Measurements from ENCODE around the gene MRPS27. TPM values are rescaled to one million over a fixed set of nuclear protein-coding genes. Genes with fewer than 3 reads are reported as not detected.

Gene MRPS27
- total RNA-seq, 1 experiment from 2014 or later = 61.2 TPM

GRCh38 chr5:72346398-72346797 is 26.4 kb upstream of the MRPS27 start:
- H3K27ac Mint-ChIP-seq (ENCODE audit: unreplicated experiment) = no peak overlapping the region

GRCh38 chr5:72338689-72339209 is 18.7 kb upstream of the MRPS27 start:
- no peak overlapping the region for H3K4me3 Mint-ChIP-seq (ENCODE audit: low read depth, unreplicated experiment)
- CTCF ChIA-PET = no interaction called here
- H3K9me3 Mint-ChIP-seq (ENCODE audit: low read depth, unreplicated experiment) = no peaks in the 10 kb centered on the region
- peaks cover 15% of the 10 kb centered on the region for H3K36me3 Mint-ChIP-seq (ENCODE audit: insufficient read depth, unreplicated experiment)
- DNase-seq = no peak
- H3K4me1 Mint-ChIP-seq (ENCODE audit: low read depth, unreplicated experiment) = no peaks in the 10 kb centered on the region
- H3K27me3 Mint-ChIP-seq (ENCODE audit: unreplicated experiment) = no peaks in the 10 kb centered on the region
- H3K27ac Mint-ChIP-seq (ENCODE audit: unreplicated experiment) = no peak overlapping the region
- no TSS peak for BruUV-seq (replicated peaks)
- intact Hi-C loops (cut with micrococcal nuclease; ENCODE audit: unreplicated experiment) = no loop called here
- TF ChIP-seq CTCF (IDR thresholded peaks at IDR 0.05; ENCODE audit: unreplicated experiment) = no peak

More at GRCh38 chr5:72346398-72346797, 26.4 kb upstream of the MRPS27 start:
- H3K27me3 Mint-ChIP-seq (ENCODE audit: unreplicated experiment) = no peaks in the 10 kb centered on the region
- no TSS peak for BruUV-seq (replicated peaks)
- intact Hi-C loops (cut with micrococcal nuclease; ENCODE audit: unreplicated experiment) = no loop called here
- CTCF ChIA-PET = no interaction called here
- peaks cover 26% of the 10 kb centered on the region for H3K4me1 Mint-ChIP-seq (ENCODE audit: low read depth, unreplicated experiment)
- no peaks in the 10 kb centered on the region for H3K36me3 Mint-ChIP-seq (ENCODE audit: insufficient read depth, unreplicated experiment)
- no peak for DNase-seq
- no peaks in the 10 kb centered on the region for H3K9me3 Mint-ChIP-seq (ENCODE audit: low read depth, unreplicated experiment)
- TF ChIP-seq CTCF (IDR thresholded peaks at IDR 0.05; ENCODE audit: unreplicated experiment) = no peak
- H3K4me3 Mint-ChIP-seq (ENCODE audit: low read depth, unreplicated experiment) = no peak overlapping the region

DNA sequence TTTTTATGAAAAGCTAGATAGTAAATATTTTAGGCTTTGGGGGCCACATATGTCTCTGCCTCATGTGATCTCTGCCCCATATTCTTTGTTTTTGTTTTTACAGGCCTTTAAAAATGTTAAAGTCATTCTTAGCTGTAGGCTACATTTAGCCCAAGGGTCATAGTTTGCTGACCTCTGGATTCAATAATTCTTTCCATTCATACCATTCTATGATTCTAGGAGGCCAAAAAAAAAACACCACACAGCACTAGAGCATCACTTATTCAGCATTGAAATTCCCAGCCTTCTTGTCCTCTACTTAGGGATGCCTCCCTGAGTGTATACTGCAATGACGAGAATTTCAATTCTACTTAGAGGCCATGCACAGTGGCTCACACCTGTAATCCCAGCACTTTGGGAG is 17.1 kb upstream of the MRPS27 start:
- Mint-ChIP-seq H3K4me3 (ENCODE audit: low read depth, unreplicated experiment) (no peak overlapping the region), H3K9me3 (ENCODE audit: low read depth, unreplicated experiment) (no peaks in the 10 kb centered on the region), H3K27me3 (ENCODE audit: unreplicated experiment) (no peaks in the 10 kb centered on the region), H3K27ac (ENCODE audit: unreplicated experiment) (no peak overlapping the region), H3K36me3 (ENCODE audit: insufficient read depth, unreplicated experiment) (peaks cover 15% of the 10 kb centered on the region), H3K4me1 (ENCODE audit: low read depth, unreplicated experiment) (no peaks in the 10 kb centered on the region)
- no peak for TF ChIP-seq CTCF (IDR thresholded peaks at IDR 0.05; ENCODE audit: unreplicated experiment)
- no TSS peak for BruUV-seq (replicated peaks)
- no peak for DNase-seq
- intact Hi-C loops (cut with micrococcal nuclease; ENCODE audit: unreplicated experiment) = no loop called here
- CTCF ChIA-PET = no interaction called here

- no peak for DNase-seq
- BruUV-seq (replicated peaks) = no TSS peak
- Mint-ChIP-seq H3K27ac (ENCODE audit: unreplicated experiment) (no peak overlapping the region), H3K27me3 (ENCODE audit: unreplicated experiment) (no peaks in the 10 kb centered on the region), H3K4me3 (ENCODE audit: low read depth, unreplicated experiment) (no peak overlapping the region), H3K4me1 (ENCODE audit: low read depth, unreplicated experiment) (no peaks in the 10 kb centered on the region), H3K9me3 (ENCODE audit: low read depth, unreplicated experiment) (no peaks in the 10 kb centered on the region), H3K36me3 (ENCODE audit: insufficient read depth, unreplicated experiment) (peaks cover 8% of the 10 kb centered on the region)
- intact Hi-C loops (cut with micrococcal nuclease; ENCODE audit: unreplicated experiment) = no loop called here
- no peak for TF ChIP-seq CTCF (IDR thresholded peaks at IDR 0.05; ENCODE audit: unreplicated experiment)
- CTCF ChIA-PET = no interaction called here
Observed at GRCh38 chr5:72330712-72331111, 10.7 kb upstream of the MRPS27 start.

Data from Calu3 (cell line).